ENCODE measurements around the gene CNNM3.

Gene CNNM3

DNA sequence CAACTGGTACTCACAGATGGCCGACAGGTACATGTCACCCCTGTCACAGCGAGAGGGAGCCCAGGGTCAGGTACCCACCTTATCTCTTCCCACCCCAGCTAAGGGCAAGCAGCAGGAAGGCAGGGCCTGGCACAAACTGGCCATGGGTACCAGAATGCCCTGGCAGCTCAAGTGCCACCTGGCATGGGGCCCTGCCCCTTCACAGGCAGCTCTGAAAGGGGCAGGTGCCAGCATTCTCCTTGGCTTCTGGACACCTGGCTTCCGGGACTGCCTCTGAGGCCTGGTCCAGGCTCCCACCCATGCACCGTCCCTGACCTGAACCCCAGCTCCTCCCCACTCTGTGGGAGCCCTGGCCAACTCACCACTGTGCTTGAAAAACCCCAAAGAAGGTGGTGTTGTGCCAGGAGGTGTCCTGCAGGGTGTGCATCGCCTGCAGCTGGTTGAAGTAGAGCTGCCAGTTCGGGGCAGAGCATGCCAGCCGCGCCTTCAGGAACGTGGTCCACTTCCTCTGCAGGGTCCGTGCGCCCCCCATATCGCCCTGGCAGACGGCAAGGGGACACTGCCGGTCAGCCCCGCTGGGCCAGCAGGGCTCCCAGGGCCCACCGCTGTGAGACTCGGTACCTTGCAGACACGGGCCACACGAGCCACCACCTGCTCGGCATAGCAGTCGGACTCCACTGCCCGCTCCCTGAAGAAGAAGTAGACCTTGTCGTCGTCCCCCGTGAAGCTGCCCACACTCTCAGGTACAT is 48.4 kb downstream of the CNNM3 start:
- DNase-seq (ENCODE audit: low spot score) = no peak

- no peak for DNase-seq (ENCODE audit: low spot score)
Observed at GRCh38 chr2:96865654-96866053, 49.6 kb downstream of the CNNM3 start.

- no peak for DNase-seq (ENCODE audit: low spot score)
Observed at GRCh38 chr2:96866149-96866548, 50.1 kb downstream of the CNNM3 start.

DNA sequence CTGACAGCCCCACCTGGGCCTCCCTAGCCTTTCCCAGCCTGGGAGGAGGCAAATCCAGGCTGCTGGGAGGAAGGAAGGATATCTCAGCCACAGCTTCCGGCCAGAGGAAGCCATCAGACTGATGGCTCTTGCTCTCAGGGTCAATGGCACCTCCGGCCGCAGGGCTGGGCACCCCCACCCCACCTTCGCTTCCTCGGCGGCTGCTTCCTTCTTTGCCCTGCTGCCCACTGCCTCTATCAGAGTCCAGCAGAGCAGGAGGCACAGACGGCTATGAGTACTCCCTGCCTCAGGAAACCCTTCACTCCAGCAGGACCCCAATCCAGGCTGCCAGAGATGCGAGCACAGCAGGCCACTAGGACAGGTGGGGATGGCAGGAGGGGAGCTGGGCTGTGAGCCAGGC is 50.5 kb downstream of the CNNM3 start:
- no peak for DNase-seq (ENCODE audit: low spot score)

DNA sequence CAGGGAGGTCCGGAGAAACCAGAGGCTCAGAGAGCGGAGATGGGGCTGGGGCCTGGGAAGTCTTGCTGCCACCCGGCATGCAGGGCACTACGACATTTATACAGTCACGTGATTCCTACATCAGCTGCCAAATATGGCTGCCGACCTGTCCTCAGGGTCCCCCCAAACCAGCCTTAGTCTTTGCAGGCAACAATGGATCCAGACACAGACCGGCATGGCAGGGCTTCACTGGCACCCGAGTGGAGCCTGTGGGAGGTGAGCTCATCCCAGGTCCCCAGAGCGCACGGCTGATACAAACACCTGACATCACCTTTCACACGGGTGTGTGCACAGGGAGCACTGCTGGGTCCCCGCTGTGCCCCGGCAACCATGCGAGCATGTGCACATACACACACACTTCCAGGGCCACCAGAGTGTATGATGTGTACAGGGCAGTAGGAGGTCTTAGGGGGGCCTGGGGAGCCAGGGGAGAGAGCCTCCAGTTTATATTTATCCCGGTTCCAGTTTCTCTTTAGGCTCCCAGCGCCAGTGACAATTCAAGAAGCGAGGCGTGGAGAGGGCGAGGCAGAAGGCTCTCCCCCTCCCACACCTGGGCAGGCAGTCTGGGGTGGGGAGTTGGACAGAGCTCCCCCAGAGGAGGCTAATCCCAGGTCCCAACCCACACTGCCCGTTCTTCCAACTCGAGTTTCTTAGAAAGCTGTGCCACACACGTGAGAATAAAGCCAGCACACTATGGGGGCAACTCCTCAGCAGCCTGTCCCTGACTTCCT is 51.1 kb downstream of the CNNM3 start:
- no peak for DNase-seq (ENCODE audit: low spot score)

DNA sequence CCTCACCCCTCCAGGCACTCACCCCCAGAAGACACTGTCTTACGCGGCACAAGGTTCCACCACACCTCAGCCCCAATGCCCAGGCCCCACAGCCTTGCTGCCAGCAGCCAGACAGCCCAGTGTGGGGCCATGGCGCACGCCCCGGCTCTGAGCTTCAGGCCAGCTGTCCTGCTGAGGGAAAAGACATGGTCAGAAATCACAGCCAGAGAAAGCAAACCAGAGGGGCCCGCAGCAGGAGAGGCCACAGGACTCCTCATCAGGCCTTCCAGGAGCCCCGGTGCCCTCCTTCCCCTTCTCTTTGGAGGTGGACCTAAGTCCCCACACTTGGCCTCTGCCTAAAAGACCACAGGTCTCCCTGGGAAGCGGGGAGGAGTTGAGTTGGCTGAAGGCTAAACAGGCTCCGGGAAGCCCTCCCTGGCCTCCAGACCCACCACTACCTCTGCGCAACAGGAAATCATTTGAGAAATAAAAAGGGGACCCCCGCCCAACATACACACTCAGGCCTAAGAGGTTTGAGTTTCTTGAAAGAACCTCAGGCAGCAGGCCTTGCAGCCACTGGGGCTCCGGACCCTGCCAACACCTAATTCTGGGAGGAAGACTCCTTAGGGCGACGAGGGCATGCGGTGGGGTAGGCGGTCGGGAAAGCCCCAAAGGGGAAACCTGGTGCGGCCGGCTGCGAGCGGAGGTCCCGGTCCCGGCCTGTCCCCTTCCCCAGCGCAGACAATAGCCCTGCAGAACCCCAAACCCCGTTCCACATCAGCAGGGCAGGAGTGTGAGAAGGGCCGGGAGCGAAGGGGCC is 51.9 kb downstream of the CNNM3 start:
- no peak for DNase-seq (ENCODE audit: low spot score)

GRCh38 chr2:96868555-96869280 is 52.6 kb downstream of the CNNM3 start:
- peak; percentile 47 for DNase-seq (ENCODE audit: low spot score)

DNA sequence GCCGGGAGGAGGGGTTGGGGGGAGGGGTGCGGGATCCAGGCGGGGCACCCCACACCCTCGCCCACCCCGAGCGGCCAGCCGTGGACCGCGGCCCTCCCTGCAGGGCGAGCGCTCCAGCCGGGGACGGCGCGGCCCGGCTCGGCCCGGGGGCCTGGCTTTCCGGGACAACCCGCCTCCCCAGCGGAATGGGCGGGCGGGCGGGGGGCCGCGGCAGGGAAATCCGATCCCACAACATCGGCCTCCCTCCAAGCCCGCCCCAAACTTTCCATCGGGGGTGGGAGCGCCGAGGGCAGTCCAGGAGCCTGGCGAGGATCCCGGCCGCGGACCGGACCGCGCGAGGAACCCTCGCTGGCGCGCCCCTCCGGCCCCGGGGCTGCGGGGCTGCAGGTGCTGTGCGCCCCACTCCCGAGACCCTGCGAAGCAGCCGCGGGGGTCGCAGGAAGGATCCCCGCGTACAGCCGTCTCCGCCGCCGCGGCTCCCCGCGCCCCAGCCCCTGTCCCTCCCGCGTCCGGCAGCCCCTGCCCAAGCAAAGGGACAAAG is 53.3 kb downstream of the CNNM3 start:
- DNase-seq (ENCODE audit: low spot score) = no peak

DNA sequence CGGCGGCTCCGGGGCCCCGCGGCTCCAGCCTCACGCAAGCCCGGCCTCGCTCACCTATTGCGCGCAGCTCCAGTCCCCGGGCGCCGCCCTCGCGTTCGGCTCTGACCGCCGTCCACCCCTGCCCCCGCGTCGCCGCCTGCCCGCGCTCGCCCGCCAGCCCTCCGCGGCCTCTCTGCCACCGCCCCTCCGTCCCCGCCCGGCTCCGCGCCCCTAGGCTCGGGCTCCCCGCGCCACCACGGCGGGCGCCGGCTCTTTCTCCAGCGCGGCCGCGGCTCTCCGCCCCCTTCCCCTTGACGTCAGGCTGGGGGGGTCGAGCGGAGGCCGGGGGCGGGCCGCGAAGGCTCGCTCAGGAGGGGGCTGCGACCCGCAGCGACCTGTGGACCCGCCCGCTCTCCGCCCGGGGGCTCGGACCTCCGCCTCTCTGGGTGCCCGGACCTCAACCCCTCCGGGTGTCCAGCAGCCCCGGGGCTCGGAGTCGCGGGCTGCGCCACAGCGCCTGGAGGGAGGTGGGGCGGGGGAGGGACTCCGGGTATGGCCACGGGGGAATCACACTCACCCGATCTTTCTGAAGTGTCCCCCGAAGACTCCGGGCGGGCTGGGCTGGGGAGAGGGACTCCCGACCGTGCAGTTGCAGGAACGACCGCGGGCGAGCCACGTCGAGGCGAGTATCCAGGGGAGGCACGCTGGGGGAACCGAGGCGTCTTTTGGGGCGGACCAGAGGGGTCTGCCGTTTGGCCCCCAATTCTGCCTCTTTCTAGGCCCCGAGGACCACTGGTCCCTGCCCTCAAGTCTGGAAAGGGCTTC is 54.0 kb downstream of the CNNM3 start, which contains the start of gene SEMA4C:
Gene SEMA4C, minus strand, starts transcription at position 259 of the 804 bp plus-strand sequence. CDS start 2,194 bp downstream, outside the sequence.
- peak; percentile 40 for DNase-seq (ENCODE audit: low spot score)

DNA sequence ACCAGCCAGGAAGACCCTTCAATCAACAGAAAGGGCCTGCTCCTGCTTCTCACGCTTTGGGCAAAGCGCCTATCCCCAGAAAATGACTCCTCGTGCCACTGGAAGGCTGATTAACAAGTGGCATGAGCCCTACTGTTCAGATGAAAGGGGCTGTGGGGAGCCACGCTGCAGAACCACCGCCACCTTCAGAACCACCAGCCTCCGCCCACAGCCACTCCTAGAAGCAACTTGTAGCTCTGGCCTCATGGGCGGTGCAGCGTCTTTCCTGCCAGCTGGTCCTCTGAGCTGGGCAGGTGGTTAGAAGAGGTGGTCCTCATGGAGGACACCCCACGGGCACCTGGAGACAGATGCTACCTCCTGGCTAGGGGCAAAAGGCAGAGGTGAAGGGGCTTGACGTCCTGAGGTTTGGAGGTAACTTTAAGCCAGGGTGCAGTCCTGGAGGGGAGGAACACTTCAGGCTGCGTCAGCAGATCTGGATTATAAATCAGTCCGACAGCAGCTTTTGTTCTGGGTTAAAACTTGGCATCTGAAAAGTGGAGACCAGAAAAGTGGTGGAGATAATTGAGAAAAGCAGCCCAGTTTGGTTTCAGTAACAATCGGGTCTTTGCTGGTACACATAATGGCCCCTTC is 54.7 kb downstream of the CNNM3 start:
- peak; percentile 63 for DNase-seq (ENCODE audit: low spot score)

- DNase-seq (ENCODE audit: low spot score) = no peak
Observed at GRCh38 chr2:96872591-96873349, 56.7 kb downstream of the CNNM3 start.

DNA sequence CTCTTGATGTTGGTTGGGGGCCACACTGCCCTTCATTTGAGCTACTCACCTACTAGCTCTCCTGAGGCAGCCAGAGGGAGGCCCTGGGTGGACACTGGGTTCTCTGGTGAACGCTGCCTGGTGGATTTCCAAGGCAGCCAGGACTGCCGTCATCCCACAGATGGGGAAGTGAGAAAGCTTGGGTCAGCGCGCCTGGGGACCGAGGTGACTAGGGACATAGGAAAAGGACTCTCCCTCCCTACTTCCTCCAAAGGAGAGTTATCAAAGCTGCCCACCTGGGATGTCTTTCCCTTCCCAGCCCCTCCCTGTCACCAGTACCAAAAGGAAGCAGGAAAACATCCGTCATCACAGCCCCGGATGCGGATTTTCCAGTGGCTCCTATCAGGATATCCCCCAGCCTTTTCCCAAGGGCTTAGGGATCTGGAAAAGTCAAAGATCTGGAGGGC is 57.6 kb downstream of the CNNM3 start:
- DNase-seq (ENCODE audit: low spot score) = no peak

- DNase-seq (ENCODE audit: low spot score) = no peak
Observed at GRCh38 chr2:96874198-96874831, 58.2 kb downstream of the CNNM3 start.

GRCh38 chr2:96875498-96876268 is 59.6 kb downstream of the CNNM3 start:
- DNase-seq (ENCODE audit: low spot score) = no peak

DNA sequence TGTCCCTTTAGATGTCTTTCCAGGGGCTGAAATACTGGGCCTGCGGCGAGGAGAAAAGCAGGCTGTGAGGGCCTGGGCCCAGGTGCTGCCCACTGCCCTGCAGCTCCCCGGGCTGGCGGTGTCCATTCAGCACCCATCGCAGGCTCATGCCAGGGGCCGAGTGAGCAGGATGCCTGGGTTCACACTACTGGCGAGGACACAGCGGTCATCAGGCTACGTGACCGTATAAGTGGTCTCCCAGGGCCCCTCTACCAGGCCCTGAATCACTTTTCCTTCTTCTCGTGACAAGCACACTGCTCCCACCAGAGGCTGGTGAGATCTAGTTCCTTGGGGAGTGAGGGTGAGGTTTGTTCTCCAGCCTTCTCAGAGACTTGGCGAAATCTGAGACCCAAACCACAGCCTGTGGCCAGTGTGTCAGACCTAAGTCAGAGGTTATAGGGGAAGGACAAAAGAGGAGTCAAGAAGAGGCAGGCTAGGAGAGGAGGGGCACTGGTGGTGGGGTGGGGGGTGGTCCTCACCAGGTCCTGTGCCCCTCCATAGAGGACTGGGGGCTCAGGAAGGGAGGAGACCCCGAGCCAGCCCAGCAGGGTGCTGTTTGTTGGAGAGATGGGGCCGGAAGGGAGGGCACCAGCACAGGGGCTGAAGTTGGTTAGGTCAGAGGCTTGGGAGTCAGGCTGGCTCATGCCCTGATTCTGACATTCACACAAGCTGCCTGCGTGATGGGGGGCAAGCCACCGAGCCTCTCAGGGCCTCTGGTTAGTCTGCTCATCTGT is 60.4 kb downstream of the CNNM3 start:
- DNase-seq (ENCODE audit: low spot score) = no peak

GRCh38 chr2:96877042-96877451 is 61.0 kb downstream of the CNNM3 start:
- no peak for DNase-seq (ENCODE audit: low spot score)

DNA sequence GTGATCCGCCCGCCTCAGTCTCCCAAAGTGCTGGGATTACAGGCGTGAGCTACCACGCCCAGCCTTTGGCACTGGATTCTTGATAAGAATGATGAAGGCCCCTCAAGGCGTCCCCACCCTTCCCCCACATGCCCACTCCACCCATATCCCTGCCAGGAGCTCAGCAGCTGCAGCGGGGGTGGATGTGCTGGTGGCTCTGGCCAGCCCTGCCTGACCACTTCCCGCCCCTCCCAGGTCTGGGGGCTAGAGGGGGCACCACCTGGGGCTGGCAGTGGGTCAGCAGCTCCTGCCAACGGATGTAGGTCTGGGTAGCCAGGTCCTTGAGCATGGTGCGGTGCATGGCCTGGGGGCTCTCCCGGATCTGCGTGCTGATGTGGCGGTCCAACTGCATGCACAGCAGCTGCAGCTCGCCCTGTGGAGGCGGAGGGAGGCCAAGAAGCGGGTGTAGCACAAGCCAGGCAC is 61.6 kb downstream of the CNNM3 start:
- DNase-seq (ENCODE audit: low spot score) = no peak

Data from CD4-positive, alpha-beta T cell treated with Interleukin-2 at 100 ng/mL for 4 hours (primary cell).